GM23248 (cell line): ENCODE measurements around the gene ANXA11. TPM values are rescaled to one million over a fixed set of nuclear protein-coding genes. Genes with fewer than 3 reads are reported as not detected.
"Not testable (repeated sequence)": the region's sequence is repeated elsewhere in the genome, so short reads cannot be mapped to it uniquely, and the experiment has no call there.

Source experiments
- DNase-seq: peaks from one replicate; pipeline ENCODE4 v3.0.0-alpha.2; 2015
- H2AFZ ChIP-seq: fragments of 200-600 bp; sonication (generic); 2 replicates; pipeline ENCODE4 v1.6.1; 2016; ENCODE audit warnings: antibody characterized with exemption
- H3F3A ChIP-seq: fragments of 200-600 bp; sonication (generic); 2 replicates; pipeline ENCODE4 v1.6.1; 2016; ENCODE audit warnings: mild to moderate bottlenecking, antibody characterized with exemption, mixed run types; ENCODE audit not compliant: insufficient read depth
- H3K27ac ChIP-seq: fragments of 200-600 bp; sonication (generic); 2 replicates; pipeline ENCODE4 v1.5.1; 2016; ENCODE audit warnings: mild to moderate bottlenecking
- H3K27me3 ChIP-seq: fragments of 200-600 bp; sonication (generic); replicated peaks from 2 replicates; pipeline ENCODE4 v1.6.1; 2016; ENCODE audit warnings: mild to moderate bottlenecking; ENCODE audit not compliant: insufficient read depth
- H3K36me3 ChIP-seq: fragments of 200-600 bp; sonication (generic); 2 replicates; pipeline ENCODE4 v1.6.1; 2016; ENCODE audit warnings: low read depth, mild to moderate bottlenecking
- H3K4me1 ChIP-seq: fragments of 200-600 bp; sonication (generic); 2 replicates; pipeline ENCODE4 v1.6.1; 2016; ENCODE audit warnings: mild to moderate bottlenecking; ENCODE audit not compliant: insufficient read depth
- H3K4me2 ChIP-seq: fragments of 200-600 bp; sonication (generic); one replicate; pipeline ENCODE4 v1.6.1; 2016; ENCODE audit warnings: mild to moderate bottlenecking; ENCODE audit not compliant: unreplicated experiment
- H3K4me3 ChIP-seq: fragments of 200-600 bp; sonication (generic); 2 replicates; pipeline ENCODE4 v1.5.1; 2016; ENCODE audit warnings: mild to moderate bottlenecking
- H3K79me2 ChIP-seq: fragments of 200-600 bp; sonication (generic); 2 replicates; pipeline ENCODE4 v1.6.1; 2016; ENCODE audit warnings: mild to moderate bottlenecking; ENCODE audit not compliant: insufficient read depth
- H3K9ac ChIP-seq: fragments of 200-600 bp; sonication (generic); 2 replicates; pipeline ENCODE4 v1.6.1; 2016; ENCODE audit warnings: mild to moderate bottlenecking
- H3K9me2 ChIP-seq: fragments of 200-600 bp; sonication (generic); 2 replicates; pipeline ENCODE4 v1.6.1; 2016; ENCODE audit warnings: mixed run types, mild to moderate bottlenecking, moderate library complexity; ENCODE audit not compliant: insufficient read depth
- H3K9me3 ChIP-seq: fragments of 200-600 bp; sonication (generic); one replicate; pipeline ENCODE4 v1.6.1; 2017; ENCODE audit warnings: low read depth
- H4K20me1 ChIP-seq: fragments of 200-600 bp; sonication (generic); 2 replicates; pipeline ENCODE4 v1.6.0; 2016; ENCODE audit not compliant: insufficient read depth
- EZH2 ChIP-seq: fragments of 200-600 bp; sonication (generic); IDR thresholded peaks from 2 replicates; pipeline ENCODE4 v1.6.1; 2018; ENCODE audit warnings: antibody characterized with exemption, mild to moderate bottlenecking; ENCODE audit not compliant: insufficient read depth, poor library complexity, severe bottlenecking
- EZH2phosphoT487 ChIP-seq: fragments of 200-600 bp; sonication (generic); IDR thresholded peaks from 2 replicates; pipeline ENCODE4 v1.6.1; 2018; ENCODE audit warnings: antibody characterized with exemption, moderate library complexity, mild to moderate bottlenecking, low read depth; ENCODE audit not compliant: insufficient read depth
- WGBS, 2 experiments: methylation state at CpG; one replicate each; pipeline ENCODE4 v1.1.6; 2015 to 2017; ENCODE audit warnings: low lambda C conversion rate in 2 of 2, low coverage in 1 of 2; ENCODE audit errors: missing lambda C conversion rate in 2 of 2; 5-methylcytosine and 5-hydroxymethylcytosine counted together
- in situ Hi-C: fragments of 300-500 bp; cut with MboI; formaldehyde crosslinking; loops from 2 replicates; pipeline ENCODE4 v1.15.0; 2020
- polyA plus RNA-seq: library from polyadenylated mRNA; unstranded; fragments of >200 nt; fragmentation: Nextera tagmentation; extraction: Ambion mirVana; gene quantifications from 2 replicates; pipeline ENCODE4 v1.2.1, GENCODE V29; 2016
- total RNA-seq: library from RNA; depleted of rRNA; stranded (reverse); fragments of >200 nt; shearing (Covaris generic); gene quantifications from 2 replicates; pipeline ENCODE4 v1.2.3, GENCODE V29; 2014; rRNA removed

ANXA11 gene
- total RNA-seq = 116 and 121 TPM in 2 replicates
- polyA plus RNA-seq = 189 and 194 TPM in 2 replicates

DNA sequence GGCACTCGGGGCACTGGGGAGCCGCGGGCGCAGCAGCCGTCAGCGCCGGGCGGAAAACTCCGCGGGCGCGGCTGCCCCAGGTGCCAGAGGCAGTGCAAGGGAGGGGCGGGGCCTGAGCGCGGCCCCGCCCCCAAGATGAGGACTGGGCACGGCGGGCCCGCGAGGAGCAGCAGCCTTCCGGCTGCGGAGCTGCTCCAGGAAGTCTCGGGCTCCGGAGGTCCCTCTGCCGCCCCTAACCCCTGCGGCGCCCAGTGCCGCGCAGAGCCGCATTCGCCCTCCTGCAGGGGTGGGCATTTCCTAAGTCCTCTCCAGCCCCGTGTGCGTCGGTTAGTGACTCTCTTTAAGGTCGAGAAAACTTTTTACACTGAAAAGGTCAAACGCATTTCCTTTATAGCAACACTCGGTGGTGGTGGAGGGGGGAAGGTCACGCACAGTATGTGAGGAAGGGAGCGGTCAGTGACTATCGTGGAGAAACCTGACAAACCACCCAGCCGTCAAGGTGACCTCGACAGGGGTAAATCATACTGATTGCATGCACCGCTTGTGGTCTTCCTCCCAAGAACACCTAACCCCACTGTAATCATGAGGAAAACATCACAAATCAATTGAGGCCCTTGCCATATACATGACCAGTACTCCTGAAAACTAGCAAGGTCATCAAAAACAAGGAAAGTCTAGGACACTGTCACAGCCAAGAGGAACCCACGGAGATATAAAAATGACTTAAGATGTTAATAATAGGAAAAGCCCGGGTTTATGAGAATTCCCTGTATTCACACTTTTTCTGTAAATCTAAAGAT is at the start of gene ANXA11:
Gene ANXA11, minus strand, starts transcription at position 61 of the 800 bp plus-strand sequence. CDS start 32,676 bp downstream, outside the sequence.
- peaks cover 42% of the 10 kb centered on the region for H3K4me1 ChIP-seq
- no peaks in the 10 kb centered on the region for H3K9me3 ChIP-seq
- peak within 1 kb of the TSS; percentile 77 for H2AFZ ChIP-seq
- no peaks in the 10 kb centered on the region for H3K36me3 ChIP-seq
- H3K27me3 ChIP-seq = no peaks in the 10 kb centered on the region
- TF ChIP-seq EZH2 (no peak), EZH2phosphoT487 (no peak)
- H3K4me2 ChIP-seq = peak within 1 kb of the TSS; percentile 85
- DNase-seq = peak; percentile 86
- no peaks in the 10 kb centered on the region for H4K20me1 ChIP-seq
- H3K27ac ChIP-seq = peak within 1 kb of the TSS; percentile 95
- peaks cover 63% of the 10 kb centered on the region for H3K79me2 ChIP-seq
- peak within 1 kb of the TSS; percentile 96 for H3K9ac ChIP-seq
- WGBS, 2 experiments = 2 to 4% methylated on average over 28 to 36 of the region's 45 CpGs
- peak within 1 kb of the TSS; percentile 83 for H3K4me3 ChIP-seq
- no peaks in the 10 kb centered on the region for H3K9me2 ChIP-seq
- in situ Hi-C loops = no loop called here
- H3F3A ChIP-seq = peaks cover 37% of the 10 kb centered on the region

DNA sequence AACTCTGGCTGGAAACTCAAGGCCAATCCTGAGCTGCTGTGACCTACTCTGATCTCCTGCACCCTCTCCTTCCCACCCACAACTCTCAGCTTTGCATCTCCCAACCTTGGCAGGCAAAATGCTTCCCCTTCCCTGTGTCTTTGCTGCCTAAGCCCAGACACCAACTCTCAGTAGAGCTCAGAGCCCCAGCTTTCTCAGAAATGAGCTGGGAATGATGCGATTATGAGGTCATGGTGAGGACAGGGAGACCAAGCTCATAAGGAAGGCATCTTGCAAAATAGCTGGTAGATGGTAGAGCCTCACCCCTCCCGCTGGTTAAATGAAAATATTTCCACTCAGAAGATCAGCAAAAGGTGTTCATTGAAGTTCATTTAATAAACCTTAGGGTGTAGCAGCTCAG is 49.4 kb upstream of the ANXA11 start:
- H3K36me3 ChIP-seq, H3K79me2 ChIP-seq, H4K20me1 ChIP-seq, H3K4me2 ChIP-seq, H3K9ac ChIP-seq, H3K27ac ChIP-seq, H2AFZ ChIP-seq, H3F3A ChIP-seq, H3K9me2 ChIP-seq, DNase-seq, H3K4me1 ChIP-seq, H3K27me3 ChIP-seq, H3K4me3 ChIP-seq, H3K9me3 ChIP-seq: not testable (repeated sequence)
- in situ Hi-C loops = loop anchor here (25.0 kb wide), 1 partner anchor 692 kb away; the partner anchor contains the start of gene SFTPA2
- no CpG with 5 or more reads among the region's 2 CpGs for WGBS, 2 experiments

DNA sequence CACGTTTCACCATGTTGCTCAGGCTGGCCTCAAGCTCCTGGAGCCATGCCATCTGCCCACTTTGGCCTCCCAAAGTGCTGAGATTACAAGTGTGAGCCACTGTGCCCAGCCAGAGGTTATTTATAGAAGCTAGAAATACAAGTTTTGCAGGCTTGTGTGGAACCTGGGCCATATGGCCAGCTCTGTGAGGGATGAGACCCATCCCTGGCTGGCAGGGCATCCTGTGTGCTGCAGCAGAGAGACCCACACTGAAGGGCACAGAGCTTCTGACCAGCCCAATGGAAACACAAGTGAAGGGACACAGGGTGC is 48.6 kb upstream of the ANXA11 start:
- not testable (repeated sequence) for H3K9me2 ChIP-seq, H3F3A ChIP-seq, H3K9me3 ChIP-seq, H3K27me3 ChIP-seq, DNase-seq, H3K4me3 ChIP-seq, H3K4me2 ChIP-seq, H3K4me1 ChIP-seq, H2AFZ ChIP-seq, H4K20me1 ChIP-seq, H3K9ac ChIP-seq, H3K27ac ChIP-seq, H3K79me2 ChIP-seq, H3K36me3 ChIP-seq
- 0 to 9% methylated on average over 1 of the region's 1 CpG for WGBS, 2 experiments
- in situ Hi-C loops = loop anchor here (25.0 kb wide), 1 partner anchor 692 kb away; the partner anchor contains the start of gene SFTPA2

DNA sequence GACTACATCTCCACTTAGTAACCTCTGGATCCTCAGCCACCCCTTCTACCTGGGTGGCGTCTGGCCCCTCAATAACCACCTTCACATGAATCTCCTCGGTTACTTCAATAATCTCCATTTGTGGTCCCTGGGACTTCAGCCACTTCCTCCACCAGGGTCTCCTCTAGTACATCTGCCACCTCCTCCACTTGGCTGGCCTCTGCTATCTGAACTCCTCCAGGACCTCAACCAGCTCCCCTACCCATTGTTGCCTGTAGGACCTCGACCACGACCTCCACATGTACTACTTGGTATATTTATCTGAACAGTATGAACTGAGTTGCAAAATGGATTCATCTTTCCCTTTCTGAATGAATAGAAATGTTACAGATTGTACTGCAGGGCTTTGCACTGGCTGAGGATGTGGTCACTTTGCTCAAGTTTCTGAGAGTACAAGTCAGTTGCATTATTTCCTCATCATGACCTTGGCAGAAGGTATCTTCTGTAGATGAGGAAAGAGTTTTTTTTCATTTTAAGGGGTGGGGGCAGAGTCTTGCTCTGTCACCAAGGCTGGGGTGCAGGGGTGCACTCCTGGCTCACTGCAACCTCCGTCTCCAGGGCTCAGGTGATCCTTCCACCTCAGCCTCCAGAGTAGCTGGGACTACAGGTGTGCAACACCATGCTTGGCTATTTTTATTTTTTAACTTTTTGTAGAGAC is 48.1 kb upstream of the ANXA11 start:
- WGBS, 2 experiments = 41 to 48% methylated on average over 5 of the region's 5 CpGs
- in situ Hi-C loops = loop anchor here (25.0 kb wide), 1 partner anchor 691 kb away; the partner anchor contains the start of gene SFTPA2
- no peak for DNase-seq

More for the DNA sequence above, 48.1 kb upstream of the ANXA11 start:
- Histone ChIP-seq H4K20me1 (no peaks in the 10 kb centered on the region), H3K27ac (no peak overlapping the region), H3K9me2 (no peaks in the 10 kb centered on the region), H2AFZ (no peak overlapping the region), H3K9me3 (no peaks in the 10 kb centered on the region), H3K4me1 (no peaks in the 10 kb centered on the region), H3K36me3 (no peaks in the 10 kb centered on the region), H3K27me3 (0 out of 2 replicates have a peak, but pooled peaks cover 4% of the 10 kb centered on the region), H3F3A (no peaks in the 10 kb centered on the region), H3K79me2 (no peaks in the 10 kb centered on the region), H3K4me3 (no peak overlapping the region), H3K4me2 (no peak overlapping the region), H3K9ac (no peak overlapping the region)
- TF ChIP-seq EZH2 (no peak), EZH2phosphoT487 (no peak)
